Heart left ventricle (tissue), 16 donors: ENCODE data around the gene FEZ2. TPM values are rescaled to one million over a fixed set of nuclear protein-coding genes. Genes with fewer than 3 reads are reported as not detected.

Experiments used
- ATAC-seq, 4 donors: fragments of 200-7000 bp; cut with Tn5 transposase; one replicate each; pipeline ENCODE4 v1.9.1; 2020 to 2022; ENCODE audit warnings: moderate library complexity in 4 of 4, mild to moderate bottlenecking in 3 of 4, moderate number of reproducible peaks in 1 of 4
- DNase-seq, 5 donors: peaks; one replicate each; pipeline ENCODE4 v3.0.0-alpha.2; 2020
- H3K27ac ChIP-seq, 12 donors: fragments of 200-600 bp; sonication (generic) in 4 of 12; one replicate each; pipeline versions ENCODE4 v1.5.0 to v1.8.0; 2016 to 2022; ENCODE audit warnings: mild to moderate bottlenecking in 2 of 12
- H3K27me3 ChIP-seq, 9 donors: fragments of 200-600 bp; sonication (generic) in 2 of 9; one replicate each; pipeline versions ENCODE4 v1.5.1 to v1.8.0; 2016 to 2022; ENCODE audit warnings: mild to moderate bottlenecking in 3 of 9
- H3K36me3 ChIP-seq, 9 donors: fragments of 200-600 bp; sonication (generic) in 2 of 9; one replicate each; pipeline versions ENCODE4 v1.5.0 to v1.8.0; 2018 to 2022; ENCODE audit warnings: mild to moderate bottlenecking in 2 of 9
- H3K4me1 ChIP-seq, 12 donors: fragments of 200-600 bp; sonication (generic) in 4 of 12; one replicate each; pipeline versions ENCODE4 v1.5.0 to v1.8.0; 2016 to 2022; ENCODE audit warnings: mild to moderate bottlenecking in 3 of 12
- H3K4me3 ChIP-seq, 12 donors: fragments of 200-600 bp; sonication (generic) in 4 of 12; one replicate each; pipeline versions ENCODE4 v1.5.0 to v1.8.0; 2017 to 2022; ENCODE audit warnings: mild to moderate bottlenecking in 9 of 12, moderate library complexity in 4 of 12
- H3K9me3 ChIP-seq, 12 donors: fragments of 200-600 bp; sonication (generic) in 4 of 12; one replicate each; pipeline versions ENCODE4 v1.5.0 to v1.8.0; 2016 to 2022; ENCODE audit warnings: mild to moderate bottlenecking in 1 of 12
- CTCF ChIP-seq, 12 donors: fragments of 200-600 bp; sonication (generic) in 4 of 12; IDR thresholded peaks; one replicate each; pipeline versions ENCODE4 v1.5.0 to v1.8.0; 2018 to 2022; ENCODE audit warnings: antibody characterized with exemption in 12 of 12, mild to moderate bottlenecking in 5 of 12
- POLR2A ChIP-seq, 2 donors: fragments of 450-650 bp; IDR thresholded peaks; one replicate each; pipeline ENCODE4 v1.6.1; 2017; ENCODE audit warnings: antibody characterized with exemption in 2 of 2, mild to moderate bottlenecking in 2 of 2, moderate library complexity in 2 of 2
- WGBS, 4 donors: extraction: QIAGEN DNeasy Blood & Tissue Kit in 2 of 4; methylation state at CpG; one replicate each; pipeline versions ENCODE4 v1.1.5 to v1.1.7; 2013 to 2018; 5-methylcytosine and 5-hydroxymethylcytosine counted together
- intact Hi-C, 10 donors: fragments of 100-400 bp; cut with DNase I; formaldehyde crosslinking; loops; one replicate each; pipeline versions ENCODE4 v1.11.1 to v1.14.2; 2022
- polyA plus RNA-seq, 2 donors: library from polyadenylated mRNA; stranded (reverse); fragments of 200-250 nt; gene quantifications; one replicate each; pipeline ENCODE4 v1.2.3, GENCODE V29; 2013
- total RNA-seq, 9 donors: library from RNA; depleted of rRNA in 2 of 9; stranded (reverse); fragments of >200 nt in 2 of 9; fragmentation: NEBNext Ultra II Directional in 3 of 9; extraction: Animal tissue kit (Norgen Biotek cat#: 25700) in 3 of 9; gene quantifications; one replicate each; pipeline versions ENCODE4 v1.1.0 to v1.2.4, GENCODE V29; 2016 to 2023
- donor health status: ischemic (EF 13 %, LVEDD 7.1; RV severe dilation, severe dysfunction).
- donor health status: healthy with polysubstance abuse.
- donor health status: DM: no; HTN: yes; CAD: no.
- donor health status: DM: no; HTN: no; CAD: no.
- donor health status: ischemic (EF 25% LVEDD 6.9; RV normal size, moderate dysfunction).
- donor health status: ischemic (EF 25% LVEDD 5.7; RV mildly dilated, moderate dysfunction).
- donor health status: healthy.
- donor health status: DM: yes; HTN: yes; CAD: no.
- donor health status: ischemic (EF 35%, LVEDD 5.7; RV mildly dilated, moderate dysfunction).
- donor health status: nonischemic (EF 11% LVEDD 7.7; RV severe dilation, severe dysfunction).
- donor health status: DM: yes; HTN: yes; CAD: no.
- donor health status: PGD.
- donor health status: ischemic (EF 29% LVEDD 5.4; RV normal size, mild dysfunction).
- donor health status: nonischemic (EF 23%, LVEDD 6.1; RV moderate dilation, normal function).

FEZ2 gene
- total and polyA plus RNA-seq, 11 donors: 26.5 to 55.4 (median 48.4) TPM

- peaks cover 0 to 25% (median 12%) of the 10 kb centered on the region in 12 donors for H3K4me1 ChIP-seq
- no peak for DNase-seq
- H3K4me3 ChIP-seq: no peak overlapping the region
- TF ChIP-seq POLR2A (IDR thresholded peaks at IDR 0.05): no peak
- TF ChIP-seq CTCF (IDR thresholded peaks at IDR 0.05): no peak
- H3K9me3 ChIP-seq: no peaks in the 10 kb centered on the region
- no peaks in the 10 kb centered on the region for H3K27me3 ChIP-seq
- peaks cover 0 to 76% (median 58%) of the 10 kb centered on the region in 9 donors for H3K36me3 ChIP-seq
- ATAC-seq: no peak
- 91 to 94% (median 92%) methylated on average over 3 of the region's 3 CpGs for WGBS, 4 donors
- H3K27ac ChIP-seq: no peak overlapping the region
- intact Hi-C loops: loop anchor here in 2 of 10 donors (10.0 kb wide), 1 partner anchor 233 kb away; the partner anchor contains the start of gene CRIM1 (in 2 of the 2)
These were observed 10.4 kb downstream of the FEZ2 start for GRCh38 chr2:36587556-36587955.

GRCh38 chr2:36587101-36587500, 10.9 kb downstream of the FEZ2 start:
- no peak for TF ChIP-seq CTCF (IDR thresholded peaks at IDR 0.05)
- TF ChIP-seq POLR2A (IDR thresholded peaks at IDR 0.05): no peak
- ATAC-seq: peak in 2 of 4 donors; percentile 47 to 48
- peaks cover 0 to 28% (median 14%) of the 10 kb centered on the region in 12 donors for H3K4me1 ChIP-seq
- intact Hi-C loops: loop anchor here in 2 of 10 donors (10.0 kb wide), 1 partner anchor 232 kb away; the partner anchor contains the start of gene CRIM1 (in 2 of the 2)
- H3K4me3 ChIP-seq: no peak overlapping the region
- H3K27me3 ChIP-seq: no peaks in the 10 kb centered on the region
- 62 to 86% (median 79%) methylated on average over 1 of the region's 1 CpG for WGBS, 4 donors
- no peaks in the 10 kb centered on the region for H3K9me3 ChIP-seq
- peaks cover 0 to 81% (median 63%) of the 10 kb centered on the region in 9 donors for H3K36me3 ChIP-seq
- no peak for DNase-seq
- H3K27ac ChIP-seq: peak overlapping the region in 1 of 12 donors; percentile 2

- ATAC-seq (no peak), DNase-seq (no peak)
- 95 to 97% (median 97%) methylated on average over 6 of the region's 6 CpGs for WGBS, 4 donors
- Histone ChIP-seq H3K27ac (peak overlapping the region in 1 of 12 donors; percentile 2), H3K36me3 (peaks cover 0 to 84% (median 67%) of the 10 kb centered on the region in 9 donors), H3K9me3 (no peaks in the 10 kb centered on the region), H3K4me1 (peaks cover 0 to 29% (median 14%) of the 10 kb centered on the region in 12 donors), H3K4me3 (no peak overlapping the region), H3K27me3 (no peaks in the 10 kb centered on the region)
- TF ChIP-seq CTCF (IDR thresholded peaks at IDR 0.05): no peak
- TF ChIP-seq POLR2A (IDR thresholded peaks at IDR 0.05): no peak
- intact Hi-C loops: loop anchor here in 2 of 10 donors (10.0 kb wide), 1 partner anchor 232 kb away; the partner anchor contains the start of gene CRIM1 (in 2 of the 2)
These were observed 11.3 kb downstream of the FEZ2 start for GRCh38 chr2:36586672-36587071.

GRCh38 chr2:36584148-36584794, 13.7 kb downstream of the FEZ2 start:
- Histone ChIP-seq H3K27me3 (no peaks in the 10 kb centered on the region), H3K36me3 (peaks cover 0 to 95% (median 74%) of the 10 kb centered on the region in 9 donors), H3K4me1 (peaks cover 0 to 21% (median 6%) of the 10 kb centered on the region in 12 donors), H3K27ac (no peak overlapping the region), H3K9me3 (no peaks in the 10 kb centered on the region), H3K4me3 (no peak overlapping the region)
- no peak for DNase-seq
- ATAC-seq: no peak
- 95 to 98% (median 97%) methylated on average over 1 of the region's 1 CpG for WGBS, 4 donors
- TF ChIP-seq POLR2A (IDR thresholded peaks at IDR 0.05) (no peak), CTCF (IDR thresholded peaks at IDR 0.05) (no peak)
- intact Hi-C loops: loop anchor here in 2 of 10 donors (10.0 kb wide), 1 partner anchor 229 kb away; the partner anchor contains the start of gene CRIM1 (in 2 of the 2)
